Measurements from ENCODE around the gene CDH13.

DNA sequence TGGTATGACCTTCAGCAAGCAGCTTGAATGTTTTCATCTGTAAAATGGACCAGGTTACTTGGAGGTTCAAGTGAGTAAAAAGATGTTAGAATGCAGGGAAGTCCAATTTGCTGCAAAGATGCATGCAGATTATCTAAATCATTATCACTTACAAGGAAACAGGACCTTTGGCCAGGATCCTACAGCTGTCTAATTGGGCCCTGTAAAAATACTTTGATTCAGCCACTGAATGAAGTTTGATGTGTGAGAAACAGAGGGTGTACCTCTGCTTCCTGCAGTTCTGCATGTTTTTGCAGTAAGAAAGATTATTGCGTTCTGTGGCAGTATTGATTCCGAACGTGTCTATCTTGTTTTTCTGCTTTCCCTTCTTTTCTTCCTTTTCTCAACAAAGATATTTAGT is 10.2 kb downstream of the CDH13 start:
- no peak for TF ChIP-seq CTCF (conservative IDR thresholded peaks at IDR 0.05)
- no peak for TF ChIP-seq ZFX (IDR thresholded peaks at IDR 0.05)
